Fibroblast of skin of back (primary cell): ENCODE data around the gene IPMK.

Experiments
- DNase-seq: peaks from one replicate; pipeline ENCODE4 v3.0.0-alpha.2; 2013

Gene IPMK

GRCh38 chr10:58152673-58153263, 114.9 kb downstream of the IPMK start:
- peak; percentile 65 for DNase-seq

GRCh38 chr10:58150290-58150689, 117.4 kb downstream of the IPMK start:
- no peak for DNase-seq

- DNase-seq: peak; percentile 15
Measured at GRCh38 chr10:58143944-58144343, 123.8 kb downstream of the IPMK start.
